Ovary (tissue), 3 donors: Measurements from ENCODE around the gene BABAM2.
"Not testable (repeated sequence)": the region's sequence is repeated elsewhere in the genome, so short reads cannot be mapped to it uniquely, and the experiment has no call there.

Experiments
- EP300 ChIP-seq: sonication (generic); formaldehyde crosslinking; IDR thresholded peaks from one replicate; pipeline ENCODE4 v1.6.1; 2017; ENCODE audit warnings: antibody characterized with exemption
- TF ChIP-seq, protein P1 (sequence below), 3 donors: fragments of 450-650 bp in 2 of 3; fragments of 200-600 bp in 1 of 3; IDR thresholded peaks; one replicate each; pipeline versions ENCODE4 v1.5.1 to v1.8.0; 2016 to 2022; ENCODE audit warnings: antibody characterized with exemption in 3 of 3, mild to moderate bottlenecking in 1 of 3
- donor health status: DM: no; HTN: no; CAD: no.

GRCh38 chr2:28018474-28018873 lies 127.9 kb downstream of the BABAM2 start:
- not testable (repeated sequence) for TF ChIP-seq EP300
- TF ChIP-seq, protein P1, sequence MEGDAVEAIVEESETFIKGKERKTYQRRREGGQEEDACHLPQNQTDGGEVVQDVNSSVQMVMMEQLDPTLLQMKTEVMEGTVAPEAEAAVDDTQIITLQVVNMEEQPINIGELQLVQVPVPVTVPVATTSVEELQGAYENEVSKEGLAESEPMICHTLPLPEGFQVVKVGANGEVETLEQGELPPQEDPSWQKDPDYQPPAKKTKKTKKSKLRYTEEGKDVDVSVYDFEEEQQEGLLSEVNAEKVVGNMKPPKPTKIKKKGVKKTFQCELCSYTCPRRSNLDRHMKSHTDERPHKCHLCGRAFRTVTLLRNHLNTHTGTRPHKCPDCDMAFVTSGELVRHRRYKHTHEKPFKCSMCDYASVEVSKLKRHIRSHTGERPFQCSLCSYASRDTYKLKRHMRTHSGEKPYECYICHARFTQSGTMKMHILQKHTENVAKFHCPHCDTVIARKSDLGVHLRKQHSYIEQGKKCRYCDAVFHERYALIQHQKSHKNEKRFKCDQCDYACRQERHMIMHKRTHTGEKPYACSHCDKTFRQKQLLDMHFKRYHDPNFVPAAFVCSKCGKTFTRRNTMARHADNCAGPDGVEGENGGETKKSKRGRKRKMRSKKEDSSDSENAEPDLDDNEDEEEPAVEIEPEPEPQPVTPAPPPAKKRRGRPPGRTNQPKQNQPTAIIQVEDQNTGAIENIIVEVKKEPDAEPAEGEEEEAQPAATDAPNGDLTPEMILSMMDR (IDR thresholded peaks at IDR 0.05) = not testable (repeated sequence)
